ENCODE data around the gene MCM7. TPM values are rescaled to one million over a fixed set of nuclear protein-coding genes. Genes with fewer than 3 reads are reported as not detected.

MCM7 gene
- total RNA-seq, 2 experiments from 2014 or later: 411 to 429 TPM

GRCh38 chr7:100051611-100052010 is 49.6 kb downstream of the MCM7 start:
- Mint-ChIP-seq H3K36me3 (ENCODE audit: low read depth) (no peaks in the 10 kb centered on the region), H3K4me1 (peaks cover 17% of the 10 kb centered on the region), H3K4me3 (peak overlapping the region; percentile 22), H3K27me3 (no peaks in the 10 kb centered on the region), H3K27ac (no peak overlapping the region), H3K9me3 (ENCODE audit: low read depth) (no peaks in the 10 kb centered on the region)
- DNase-seq: no peak
- ChIA-PET CTCF (interaction anchor here (0.7 to 3.0 kb wide), 11 partner anchors 25 to 436 kb away, joined by 3 to 22 read pairs (median 4); no protein-coding TSS in a partner anchor), POLR2A (interaction anchor here (0.6 kb wide), 1 partner anchor 132 kb away, joined by 3 read pairs; the partner anchor contains the start of gene TRIM4)
- intact Hi-C loops (cut with DNase I, micrococcal nuclease): loop anchor here (2.0 to 5.0 kb wide), 4 partner anchors 34 to 139 kb away; partner anchors contain the start of genes AZGP1 (in 1 of the 2) and ZKSCAN1 (in 1 of the 2)
- ATAC-seq: no peak

GRCh38 chr7:100049441-100050291 is 51.5 kb downstream of the MCM7 start, which contains the start of gene ZSCAN21:
TSS of gene ZSCAN21 (plus strand) at chr7:100049774. CDS start at chr7:100057007, 7,233 bp downstream.
- no peaks in the 10 kb centered on the region for H3K36me3 Mint-ChIP-seq (ENCODE audit: low read depth)
- no peaks in the 10 kb centered on the region for H3K9me3 Mint-ChIP-seq (ENCODE audit: low read depth)
- ChIA-PET POLR2A (interaction anchor here (0.5 to 1.1 kb wide), 4 partner anchors 30 to 178 kb away, joined by 3 to 4 read pairs (median 3); partner anchors contain the start of gene MBLAC1), CTCF (interaction anchor here (0.6 to 1.6 kb wide), 5 partner anchors 9 to 171 kb away, joined by 3 to 6 read pairs (median 5); partner anchors contain the start of gene ZKSCAN1)
- ATAC-seq (peak; percentile 90), DNase-seq (peak; percentile 89)
- intact Hi-C loops (cut with DNase I, micrococcal nuclease): loop anchor here (1.0 to 5.0 kb wide), 9 partner anchors 31 to 130 kb away; partner anchors contain the start of genes ZKSCAN1 (in 2 of the 2), ZNF3 (in 2 of the 2), AP4M1 (in 1 of the 2) and AZGP1 (in 1 of the 2)
- H3K27ac Mint-ChIP-seq: peak within 1 kb of the TSS; percentile 86
- H3K27me3 Mint-ChIP-seq: no peaks in the 10 kb centered on the region
- H3K4me1 Mint-ChIP-seq: peaks cover 18% of the 10 kb centered on the region
- peak within 1 kb of the TSS; percentile 85 for H3K4me3 Mint-ChIP-seq

- ChIA-PET POLR2A (no interaction called here), CTCF (interaction anchor here (1.6 kb wide), 1 partner anchor 128 kb away, joined by 6 read pairs; no protein-coding TSS in a partner anchor)
- Mint-ChIP-seq H3K36me3 (ENCODE audit: low read depth) (no peaks in the 10 kb centered on the region), H3K9me3 (ENCODE audit: low read depth) (no peaks in the 10 kb centered on the region), H3K27me3 (no peaks in the 10 kb centered on the region), H3K4me1 (peaks cover 19% of the 10 kb centered on the region), H3K4me3 (peak overlapping the region; percentile 85), H3K27ac (peak overlapping the region; percentile 11)
- intact Hi-C loops (cut with DNase I, micrococcal nuclease): loop anchor here (1.0 to 2.0 kb wide), 6 partner anchors 32 to 78 kb away; partner anchors contain the start of genes ZNF3 (in 2 of the 2), AP4M1 (in 1 of the 2), MBLAC1 (in 1 of the 2) and MCM7 (in 1 of the 2)
- DNase-seq: no peak
- no peak for ATAC-seq
Measured at GRCh38 chr7:100048680-100049079, 52.5 kb downstream of the MCM7 start.

- intact Hi-C loops (cut with DNase I, micrococcal nuclease): no loop called here
- ChIA-PET CTCF (no interaction called here), POLR2A (no interaction called here)
- no peaks in the 10 kb centered on the region for H3K27me3 Mint-ChIP-seq
- peak; percentile 29 for DNase-seq
- peaks cover 2% of the 10 kb centered on the region for H3K36me3 Mint-ChIP-seq (ENCODE audit: low read depth)
- no peak overlapping the region for H3K4me3 Mint-ChIP-seq
- peaks cover 15% of the 10 kb centered on the region for H3K4me1 Mint-ChIP-seq
- ATAC-seq: no peak
- no peaks in the 10 kb centered on the region for H3K9me3 Mint-ChIP-seq (ENCODE audit: low read depth)
- H3K27ac Mint-ChIP-seq: no peak overlapping the region
Measured at GRCh38 chr7:100044718-100045117, 56.5 kb downstream of the MCM7 start.

Small RNA genes lying within 50 kb of the gene (microRNA-seq; reads per million reads assigned to microRNA genes)
- gene MIR106B (ENCODE audit: borderline replicate concordance): 8,394 reads per million, percentile 96 among the genes with 10 or more reads in this experiment
- gene MIR25 (ENCODE audit: borderline replicate concordance): 683 reads per million, percentile 83 among the genes with 10 or more reads in this experiment
- 11,183 reads per million, percentile 97 among the genes with 10 or more reads in this experiment for gene MIR93 (ENCODE audit: borderline replicate concordance)

Other genes starting within 250 kb of the MCM7 start
- gene OR2AE1, start 224.4 kb downstream of the MCM7 start, total RNA-seq: not detected
- 10 to 100 TPM; 23.9 to 25.7 TPM for gene TRIM4, start 181.9 kb downstream of the MCM7 start, total RNA-seq
- 1 to 10 TPM in 1 of 2 experiments, under 1 TPM in 1; 0.73 to 1.1 TPM for gene GJC3, start 171.8 kb downstream of the MCM7 start, total RNA-seq
- not detected for gene AZGP1, start 125.4 kb downstream of the MCM7 start, total RNA-seq
- 10 to 100 TPM; 45.2 to 62.9 TPM for gene ZKSCAN1, start 85.8 kb downstream of the MCM7 start, total RNA-seq
- 1 to 10 TPM; 6.4 to 7.4 TPM for gene ZSCAN21, start 51.6 kb downstream of the MCM7 start, total RNA-seq
- gene ZNF3, start 19.7 kb downstream of the MCM7 start, total RNA-seq: 10 to 100 TPM; 18.8 to 19.0 TPM
- 10 to 100 TPM; 88.6 to 89.0 TPM for gene COPS6, start 12.4 kb downstream of the MCM7 start, total RNA-seq
- gene AP4M1, start 246 bp upstream of the MCM7 start, total RNA-seq: 10 to 100 TPM in 1 of 2 experiments, 1 to 10 TPM in 1; 8.8 to 10.4 TPM
- gene TAF6, start 18.0 kb upstream of the MCM7 start, total RNA-seq: 10 to 100 TPM; 54.3 to 59.5 TPM
- gene CNPY4, start 18.2 kb upstream of the MCM7 start, total RNA-seq: 10 to 100 TPM; 11.0 to 14.0 TPM
- 1 to 10 TPM; 1.6 to 2.2 TPM for gene MBLAC1, start 25.6 kb upstream of the MCM7 start, total RNA-seq
- 100 to 1,000 TPM in 1 of 2 experiments, 10 to 100 TPM in 1; 69.6 to 120 TPM for gene LAMTOR4, start 47.5 kb upstream of the MCM7 start, total RNA-seq
- gene TRAPPC14, start 57.3 kb upstream of the MCM7 start, total RNA-seq: 10 to 100 TPM; 15.0 to 17.6 TPM
- gene GAL3ST4, start 67.2 kb upstream of the MCM7 start, total RNA-seq: 1 to 10 TPM; 4.6 to 7.2 TPM
- gene GPC2, start 76.0 kb upstream of the MCM7 start, total RNA-seq: 1 to 10 TPM; 5.3 to 6.1 TPM
- 10 to 100 TPM; 24.7 to 28.3 TPM for gene STAG3, start 76.5 kb upstream of the MCM7 start, total RNA-seq
- gene PVRIG, start 118.6 kb upstream of the MCM7 start, total RNA-seq: 10 to 100 TPM; 26.9 to 27.7 TPM
- not detected for gene SPDYE3, start 206.3 kb upstream of the MCM7 start, total RNA-seq